HG02970 (cell line): ENCODE data around the gene PLPP2.
"Not testable (repeated sequence)": the region's sequence is repeated elsewhere in the genome, so short reads cannot be mapped to it uniquely, and the experiment has no call there.

Source experiments
- ATAC-seq: cut with Tn5 transposase; IDR thresholded peaks from one replicate; pipeline ENCODE4 v1.9.1; 2021; ENCODE audit warnings: mild to moderate bottlenecking, moderate library complexity, moderate number of reproducible peaks; ENCODE audit not compliant: unreplicated experiment, low FRiP score

PLPP2 gene

DNA sequence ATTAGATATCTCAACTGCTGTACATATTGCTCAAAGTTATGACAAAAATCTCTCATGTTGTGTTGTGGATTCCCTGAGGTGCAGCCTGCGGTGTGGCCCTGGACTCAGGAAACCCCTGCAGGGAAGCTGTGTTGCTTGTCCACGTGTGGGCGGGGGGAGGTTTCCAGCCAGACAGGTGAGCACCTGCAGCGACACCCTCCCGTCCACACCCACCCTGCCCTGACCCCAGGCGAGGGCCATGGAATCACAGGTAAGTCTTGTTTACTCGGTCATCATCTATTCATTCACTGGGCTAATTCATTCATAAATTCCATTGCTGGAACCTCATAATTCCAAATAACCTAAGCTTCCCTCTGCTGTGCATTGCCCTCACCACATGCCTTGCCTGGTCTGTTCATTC lies 14.1 kb downstream of the PLPP2 start:
- ATAC-seq: no peak

DNA sequence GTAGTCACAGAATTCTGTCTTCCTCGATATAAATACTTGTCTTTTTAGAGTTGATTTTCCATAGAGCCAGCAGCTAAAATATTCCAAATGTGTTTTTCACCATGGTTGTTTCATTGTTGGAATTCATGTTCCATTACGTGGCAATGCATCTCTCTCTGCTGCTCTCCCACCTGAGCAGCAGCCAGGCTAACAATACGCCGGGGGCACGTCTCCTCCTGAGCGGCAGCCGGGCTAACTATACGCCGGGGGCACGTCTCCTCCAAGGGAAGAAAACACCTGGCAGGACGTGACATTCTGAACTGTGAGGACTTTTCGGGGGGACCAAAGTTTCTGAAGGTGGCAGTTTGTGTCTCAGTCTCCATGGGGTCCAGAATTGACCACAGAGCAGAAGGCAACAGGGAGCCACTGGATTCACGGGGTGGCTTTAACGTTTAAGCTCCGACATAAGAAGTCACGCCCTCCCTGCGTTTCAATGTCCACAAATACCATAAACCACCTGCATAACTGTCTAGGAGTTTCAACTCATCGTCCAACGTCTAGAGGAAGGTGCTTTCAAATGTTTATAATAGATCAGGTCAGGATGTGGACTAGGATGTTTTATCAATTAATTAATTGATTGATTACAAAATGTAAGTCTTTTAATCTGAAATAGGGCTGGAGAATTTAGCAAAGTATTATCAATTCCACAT lies 15.1 kb downstream of the PLPP2 start:
- no peak for ATAC-seq

GRCh38 chr19:275000-275399 lies 16.2 kb downstream of the PLPP2 start:
- no peak for ATAC-seq

DNA sequence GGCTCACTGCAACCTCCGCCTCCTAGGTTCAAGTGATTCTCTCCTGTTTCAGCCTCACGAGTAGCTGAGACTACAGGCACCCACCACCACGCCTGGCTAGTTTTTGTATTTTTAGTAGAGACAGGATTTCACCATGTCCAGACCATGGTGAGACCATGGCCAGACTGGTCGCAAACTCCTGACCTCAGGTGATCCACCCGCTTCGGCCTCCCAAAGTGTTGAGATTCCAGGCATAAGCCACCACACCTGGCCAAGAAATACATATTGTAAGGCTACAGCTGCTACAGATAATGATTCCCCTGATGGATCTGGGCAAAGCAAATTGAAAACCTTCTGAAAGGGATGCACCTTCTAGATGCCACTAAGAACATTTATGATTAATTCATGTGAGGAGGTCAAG lies 17.8 kb downstream of the PLPP2 start:
- no peak for ATAC-seq

DNA sequence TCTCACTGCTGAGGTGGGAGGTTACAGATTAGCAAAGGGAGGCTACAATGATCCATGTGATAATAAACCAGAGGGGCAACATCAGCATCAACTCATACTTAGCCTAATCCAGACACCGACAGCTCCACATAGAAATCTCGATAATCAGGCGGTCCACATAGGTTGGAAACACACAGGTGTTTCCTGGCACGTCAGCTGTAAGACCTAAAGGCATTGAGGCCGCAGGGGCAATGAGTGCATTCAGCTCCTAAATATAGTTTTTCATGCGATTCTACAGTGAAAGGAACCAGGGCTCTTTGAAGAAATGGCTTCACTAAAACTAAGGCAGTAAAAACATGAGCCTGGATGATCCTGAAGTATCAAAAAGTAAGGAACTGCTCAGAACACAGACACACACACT lies 19.3 kb downstream of the PLPP2 start:
- no peak for ATAC-seq

DNA sequence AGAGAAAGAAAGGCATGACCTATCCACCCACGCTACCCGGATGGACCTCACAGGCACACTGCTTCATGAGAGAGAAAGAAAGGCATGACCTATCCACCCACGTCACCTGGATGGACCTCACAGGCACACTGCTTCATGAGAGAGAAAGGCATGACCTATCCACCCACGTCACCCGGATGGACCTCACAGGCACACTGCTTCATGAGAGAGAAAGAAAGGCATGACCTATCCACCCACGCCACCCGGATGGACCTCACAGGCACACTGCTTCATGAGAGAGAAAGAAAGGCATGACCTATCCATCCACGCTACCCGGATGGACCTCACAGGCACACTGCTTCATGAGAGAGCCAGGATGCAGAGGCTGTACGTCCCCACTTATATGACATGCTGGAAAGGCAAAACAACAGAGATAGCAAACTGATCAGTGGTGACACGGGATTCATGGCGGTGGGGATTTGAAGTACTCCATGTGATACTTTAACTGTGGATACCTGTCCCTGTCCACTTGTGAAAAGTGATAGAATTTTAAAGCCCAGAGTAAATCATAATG lies 20.4 kb downstream of the PLPP2 start:
- ATAC-seq: not testable (repeated sequence)

DNA sequence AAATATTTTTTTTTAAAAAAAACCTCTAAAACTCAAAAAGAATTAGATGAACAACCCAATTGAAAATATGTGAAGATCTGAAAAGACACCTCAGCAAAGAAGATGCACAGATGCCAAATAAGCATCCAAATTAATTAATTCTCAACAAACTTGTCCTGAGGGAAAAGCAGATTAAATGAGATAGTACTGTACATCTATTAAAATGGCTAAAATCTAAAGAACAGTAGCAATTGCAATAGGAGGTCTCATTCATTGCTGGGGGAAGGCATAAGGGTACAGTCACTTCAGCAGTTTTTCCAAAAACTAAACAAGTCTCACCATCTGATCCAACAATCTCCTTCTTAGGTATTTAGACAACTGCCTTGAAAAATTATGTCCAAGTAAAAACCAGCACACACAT lies 22.0 kb downstream of the PLPP2 start:
- no peak for ATAC-seq

DNA sequence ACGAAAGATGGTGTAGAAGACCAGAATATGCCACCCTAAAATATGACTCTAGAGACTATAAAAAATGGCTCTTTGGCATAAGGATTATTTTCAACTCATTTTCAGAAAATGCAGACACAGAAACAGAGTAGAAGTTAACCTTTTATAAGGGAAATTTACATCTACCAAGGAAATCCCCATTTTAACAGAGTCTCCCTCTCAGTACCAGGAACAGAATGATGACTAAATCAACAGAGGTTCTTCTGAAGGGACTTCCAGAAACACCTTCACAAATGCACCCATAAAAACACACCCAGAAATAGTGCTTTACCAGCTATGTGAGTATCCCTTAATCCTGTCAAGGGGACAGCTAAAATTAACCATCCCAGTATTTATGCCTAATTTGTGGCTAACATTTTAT lies 29.1 kb downstream of the PLPP2 start:
- no peak for ATAC-seq

DNA sequence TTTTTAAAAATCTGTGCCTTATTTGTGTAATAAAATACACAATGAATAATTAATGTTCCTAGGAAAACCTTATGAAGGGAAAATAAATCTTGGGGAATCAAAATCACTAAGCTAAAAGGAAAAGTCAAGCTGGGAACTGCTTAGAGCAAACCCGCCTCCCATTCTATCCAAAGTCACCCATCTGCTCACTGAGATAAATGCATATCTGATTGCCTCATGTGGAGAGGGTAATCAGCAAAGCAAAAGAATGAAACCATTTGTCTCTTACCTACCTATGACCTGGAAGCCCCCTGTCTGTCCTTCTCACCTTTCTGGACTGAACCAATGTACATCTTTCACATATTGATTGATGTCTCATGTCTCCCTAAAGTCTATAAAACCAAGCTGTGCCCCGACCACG lies 34.4 kb downstream of the PLPP2 start:
- not testable (repeated sequence) for ATAC-seq

GRCh38 chr19:252421-253186 lies 38.6 kb downstream of the PLPP2 start:
- ATAC-seq: not testable (repeated sequence)

GRCh38 chr19:246551-246950 lies 44.7 kb downstream of the PLPP2 start:
- ATAC-seq: no peak

- ATAC-seq: not testable (repeated sequence)
Measured at GRCh38 chr19:245900-246299, 45.3 kb downstream of the PLPP2 start.

DNA sequence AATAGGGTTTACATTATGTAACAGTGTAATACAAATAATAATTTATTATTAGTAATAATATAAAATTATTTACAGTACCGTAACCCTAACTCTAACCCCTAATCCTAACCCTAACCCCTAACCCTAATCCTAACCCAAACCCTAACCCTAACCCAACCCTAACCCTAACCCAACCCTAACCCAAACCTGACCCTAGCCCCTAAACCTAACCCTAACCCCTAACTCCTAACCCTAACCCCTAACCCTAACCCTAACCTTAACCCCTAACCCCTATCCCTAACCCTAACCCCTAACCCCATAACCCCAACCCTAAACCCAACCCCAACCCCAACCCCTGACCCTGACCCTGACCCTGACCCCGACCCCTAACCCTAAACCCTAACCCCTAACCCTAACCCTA lies 45.7 kb downstream of the PLPP2 start:
- ATAC-seq: no peak
